Colonic mucosa (tissue), 4 donors: ENCODE data around the gene NAT16. TPM values are rescaled to one million over a fixed set of nuclear protein-coding genes. Genes with fewer than 3 reads are reported as not detected.

ENCODE experiments used
- DNase-seq: peaks from one replicate; pipeline ENCODE4 v3.0.0-alpha.2; 2020
- H3K27ac ChIP-seq: fragments of 200-600 bp; one replicate; pipeline ENCODE4 v1.8.0; 2021
- H3K27me3 ChIP-seq: fragments of 200-600 bp; one replicate; pipeline ENCODE4 v1.8.0; 2021
- H3K36me3 ChIP-seq: fragments of 200-600 bp; one replicate; pipeline ENCODE4 v1.8.0; 2021
- H3K4me1 ChIP-seq: fragments of 200-600 bp; one replicate; pipeline ENCODE4 v1.8.0; 2021; ENCODE audit warnings: mild to moderate bottlenecking
- H3K4me3 ChIP-seq: fragments of 200-600 bp; one replicate; pipeline ENCODE4 v1.8.0; 2021
- H3K9ac ChIP-seq, 2 donors: one replicate each; pipeline ENCODE4 v1.7.0; 2013; ENCODE audit warnings: control low read depth in 2 of 2, low read depth in 2 of 2, low read length in 2 of 2
- H3K9me3 ChIP-seq: fragments of 200-600 bp; one replicate; pipeline ENCODE4 v1.8.0; 2021
- intact Hi-C: fragments of 100-400 bp; cut with DNase I; formaldehyde crosslinking; loops from one replicate; pipeline ENCODE4 v1.14.1; 2022
- total RNA-seq, 2 donors: library from RNA; stranded (reverse); fragmentation: NEBNext Ultra II Directional in 1 of 2; extraction: Animal tissue kit (Norgen Biotek cat#: 25700) in 1 of 2; gene quantifications; one replicate each; pipeline ENCODE4 v1.2.1, GENCODE V29; 2021
- TF ChIP-seq, protein P1 (sequence below): fragments of 200-600 bp; IDR thresholded peaks from one replicate; pipeline ENCODE4 v1.8.0; 2022; ENCODE audit warnings: antibody characterized with exemption, mild to moderate bottlenecking
- donor health status: healthy.
- donor health status: DM: no; HTN: no; CAD: no.
- donor health status: DM: no; HTN: no; CAD: no.

NAT16 gene
- total RNA-seq, 2 donors from 2014 or later: not detected

DNA sequence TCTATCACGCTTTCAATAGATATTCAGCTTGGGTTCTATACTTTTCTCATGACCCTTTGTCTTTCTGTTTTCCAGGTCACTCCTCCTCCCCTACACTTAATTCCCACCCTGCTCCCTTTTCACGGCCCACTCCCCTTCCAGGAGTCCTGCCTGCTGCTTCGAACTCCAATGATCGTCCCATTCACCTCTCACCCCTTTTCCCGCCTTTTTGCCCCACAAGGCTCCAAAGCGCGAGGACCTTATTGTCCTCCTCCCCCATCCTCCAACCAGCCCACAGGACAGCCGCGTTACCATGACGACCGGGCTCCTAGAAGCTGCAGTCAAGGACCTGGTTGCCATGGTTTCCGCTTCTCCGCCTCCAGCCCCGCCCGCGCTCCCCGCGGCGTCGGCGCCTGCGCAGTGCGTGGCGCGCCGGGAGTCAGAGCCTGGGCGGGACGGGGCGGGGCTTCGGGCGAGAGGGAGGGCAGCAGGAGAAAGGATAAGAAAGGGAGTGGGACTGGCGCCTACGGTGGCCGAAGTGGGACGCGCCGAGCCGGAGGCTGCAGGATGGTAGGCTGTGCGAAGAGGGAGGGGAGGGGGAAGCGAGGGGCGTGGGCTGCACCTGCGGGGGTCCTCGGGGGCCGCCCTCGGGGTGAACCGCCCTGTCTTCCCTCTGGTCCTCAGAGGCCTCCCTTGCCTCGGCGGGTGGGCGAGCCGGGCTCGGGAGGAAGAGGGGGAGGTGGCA is 26.0 kb downstream of the NAT16 start, which contains the start of gene AP1S1:
TSS of gene AP1S1 (plus strand) at position 508 of the 724 bp plus-strand sequence. CDS start at position 547, 39 bp downstream.
- Histone ChIP-seq H3K9ac (peak within 1 kb of the TSS; percentile 73 to 76), H3K4me1 (no peaks in the 10 kb centered on the region), H3K36me3 (peaks cover 5% of the 10 kb centered on the region), H3K27ac (peak within 1 kb of the TSS; percentile 57), H3K4me3 (peak within 1 kb of the TSS; percentile 95), H3K9me3 (no peaks in the 10 kb centered on the region), H3K27me3 (no peaks in the 10 kb centered on the region)
- intact Hi-C loops: no loop called here
- DNase-seq: peak; percentile 96
- TF ChIP-seq, protein P1, sequence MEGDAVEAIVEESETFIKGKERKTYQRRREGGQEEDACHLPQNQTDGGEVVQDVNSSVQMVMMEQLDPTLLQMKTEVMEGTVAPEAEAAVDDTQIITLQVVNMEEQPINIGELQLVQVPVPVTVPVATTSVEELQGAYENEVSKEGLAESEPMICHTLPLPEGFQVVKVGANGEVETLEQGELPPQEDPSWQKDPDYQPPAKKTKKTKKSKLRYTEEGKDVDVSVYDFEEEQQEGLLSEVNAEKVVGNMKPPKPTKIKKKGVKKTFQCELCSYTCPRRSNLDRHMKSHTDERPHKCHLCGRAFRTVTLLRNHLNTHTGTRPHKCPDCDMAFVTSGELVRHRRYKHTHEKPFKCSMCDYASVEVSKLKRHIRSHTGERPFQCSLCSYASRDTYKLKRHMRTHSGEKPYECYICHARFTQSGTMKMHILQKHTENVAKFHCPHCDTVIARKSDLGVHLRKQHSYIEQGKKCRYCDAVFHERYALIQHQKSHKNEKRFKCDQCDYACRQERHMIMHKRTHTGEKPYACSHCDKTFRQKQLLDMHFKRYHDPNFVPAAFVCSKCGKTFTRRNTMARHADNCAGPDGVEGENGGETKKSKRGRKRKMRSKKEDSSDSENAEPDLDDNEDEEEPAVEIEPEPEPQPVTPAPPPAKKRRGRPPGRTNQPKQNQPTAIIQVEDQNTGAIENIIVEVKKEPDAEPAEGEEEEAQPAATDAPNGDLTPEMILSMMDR: no peak

GRCh38 chr7:101151908-101152651 is 28.0 kb downstream of the NAT16 start:
- Histone ChIP-seq H3K27me3 (no peaks in the 10 kb centered on the region), H3K36me3 (no peaks in the 10 kb centered on the region), H3K9me3 (no peaks in the 10 kb centered on the region), H3K4me3 (no peak overlapping the region), H3K9ac (no peak overlapping the region), H3K27ac (no peak overlapping the region), H3K4me1 (no peaks in the 10 kb centered on the region)
- no peak for DNase-seq
- intact Hi-C loops: no loop called here
- TF ChIP-seq, protein P1: no peak

DNA sequence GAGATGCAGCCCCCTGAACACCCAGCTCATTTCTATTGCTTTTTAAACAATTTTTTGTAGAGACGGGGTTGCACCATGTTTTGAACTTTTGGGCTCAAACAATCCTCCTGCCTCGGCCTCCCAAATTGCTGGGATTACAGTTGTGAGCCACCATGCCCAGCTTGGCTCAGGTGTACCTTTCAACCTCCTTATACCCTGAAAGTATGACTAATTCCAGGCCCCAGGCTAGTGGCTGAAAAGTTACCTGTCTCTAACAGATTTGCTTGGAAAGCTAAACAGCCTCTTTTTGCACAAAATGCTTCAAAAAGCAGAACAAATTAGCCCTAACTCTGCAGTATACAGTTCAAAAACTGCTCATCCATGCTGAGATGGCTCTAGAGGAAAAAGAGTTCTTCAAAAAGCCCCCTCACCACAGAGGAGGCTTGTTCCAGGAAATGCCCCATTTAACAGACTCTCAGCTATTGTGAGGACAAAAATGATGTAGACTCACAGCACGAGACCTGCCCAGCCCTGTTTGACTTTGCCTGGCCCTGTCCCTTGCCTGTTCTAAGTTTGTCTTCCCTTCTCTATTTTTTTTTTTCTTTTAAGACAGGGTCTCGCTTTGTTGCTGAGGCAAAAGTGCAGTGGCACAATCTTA is 39.2 kb downstream of the NAT16 start:
- H3K4me3 ChIP-seq: no peak overlapping the region
- TF ChIP-seq, protein P1: no peak
- peaks cover 9% of the 10 kb centered on the region for H3K4me1 ChIP-seq
- no peak overlapping the region for H3K27ac ChIP-seq
- H3K9ac ChIP-seq: no peak overlapping the region
- no peaks in the 10 kb centered on the region for H3K36me3 ChIP-seq
- no peak for DNase-seq
- intact Hi-C loops: no loop called here
- H3K9me3 ChIP-seq: no peaks in the 10 kb centered on the region
- no peaks in the 10 kb centered on the region for H3K27me3 ChIP-seq

- no peaks in the 10 kb centered on the region for H3K27me3 ChIP-seq
- no peak for DNase-seq
- H3K9me3 ChIP-seq: no peaks in the 10 kb centered on the region
- H3K27ac ChIP-seq: no peak overlapping the region
- TF ChIP-seq, protein P1: no peak
- no peak overlapping the region for H3K4me3 ChIP-seq
- intact Hi-C loops: no loop called here
- H3K9ac ChIP-seq: no peak overlapping the region
- H3K4me1 ChIP-seq: peaks cover 9% of the 10 kb centered on the region
- no peaks in the 10 kb centered on the region for H3K36me3 ChIP-seq
Measured at GRCh38 chr7:101140339-101140699, 39.8 kb downstream of the NAT16 start.

DNA sequence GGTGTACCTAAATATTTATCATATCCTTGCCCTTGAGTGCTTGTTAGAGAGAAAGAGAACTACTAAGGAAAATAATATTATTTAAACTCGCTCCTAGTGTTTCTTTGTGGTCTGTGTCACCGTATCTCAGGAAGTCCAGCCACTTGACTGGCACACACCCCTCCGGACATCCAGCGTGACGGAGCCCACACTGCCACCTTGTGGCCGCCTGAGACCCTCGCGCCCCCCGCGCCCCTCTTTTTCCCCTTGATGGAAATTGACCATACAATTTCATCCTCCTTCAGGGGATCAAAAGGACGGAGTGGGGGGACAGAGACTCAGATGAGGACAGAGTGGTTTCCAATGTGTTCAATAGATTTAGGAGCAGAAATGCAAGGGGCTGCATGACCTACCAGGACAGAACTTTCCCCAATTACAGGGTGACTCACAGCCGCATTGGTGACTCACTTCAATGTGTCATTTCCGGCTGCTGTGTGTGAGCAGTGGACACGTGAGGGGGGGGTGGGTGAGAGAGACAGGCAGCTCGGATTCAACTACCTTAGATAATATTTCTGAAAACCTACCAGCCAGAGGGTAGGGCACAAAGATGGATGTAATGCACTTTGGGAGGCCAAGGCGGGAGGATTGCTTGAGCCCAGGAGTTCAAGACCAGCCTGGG is 41.8 kb downstream of the NAT16 start:
- Histone ChIP-seq H3K4me1 (peaks cover 5% of the 10 kb centered on the region), H3K9me3 (no peaks in the 10 kb centered on the region), H3K4me3 (no peak overlapping the region), H3K9ac (peak overlapping the region in 1 of 2 donors; percentile 12), H3K27me3 (no peaks in the 10 kb centered on the region), H3K27ac (peak overlapping the region; percentile 23), H3K36me3 (no peaks in the 10 kb centered on the region)
- intact Hi-C loops: no loop called here
- DNase-seq: peak; percentile 81
- TF ChIP-seq, protein P1: peak; percentile 83
